GM12873 (cell line): ENCODE data around the gene ATP6V0A4.

Experiments
- TF ChIP-seq, protein P1 (sequence below): IDR thresholded peaks from 2 replicates; pipeline ENCODE4 v1.5.1; 2012; ENCODE audit warnings: low read depth, mild to moderate bottlenecking, moderate library complexity, low read length, control low read depth; ENCODE audit not compliant: insufficient read depth; ENCODE audit errors: missing control alignments

Gene ATP6V0A4

DNA sequence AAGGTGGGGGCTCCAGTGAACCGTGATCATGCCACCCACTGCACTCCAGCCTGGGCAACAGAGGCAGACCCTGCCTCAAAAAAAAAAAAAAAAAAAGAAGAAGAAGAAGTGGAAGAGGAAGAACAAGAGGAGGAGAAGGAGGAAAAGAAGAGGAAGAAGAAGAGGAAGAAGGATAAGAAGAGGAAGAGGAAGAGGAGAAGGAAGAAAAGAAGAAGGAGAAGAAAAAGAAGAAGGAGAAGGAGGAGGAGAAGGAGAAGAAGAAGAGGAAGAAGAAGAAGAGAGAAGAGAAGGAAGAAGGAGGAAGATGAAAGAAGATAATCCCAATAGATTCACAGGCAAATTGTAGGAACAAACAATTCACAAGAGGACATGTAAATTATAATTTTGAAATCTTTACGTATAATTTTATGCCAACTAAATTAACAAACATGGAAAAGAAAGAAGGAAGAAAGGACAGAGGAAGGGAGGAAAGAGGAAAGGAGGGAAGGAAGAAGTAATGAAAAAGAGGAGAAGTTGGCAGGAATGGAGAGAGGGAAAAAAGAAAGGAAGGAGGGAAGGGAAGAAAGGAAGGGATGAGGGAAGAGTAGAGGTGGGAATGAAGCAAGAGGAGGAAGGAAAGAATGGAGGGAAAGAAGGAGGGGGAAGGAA lies 100.3 kb downstream of the ATP6V0A4 start:
- TF ChIP-seq, protein P1, sequence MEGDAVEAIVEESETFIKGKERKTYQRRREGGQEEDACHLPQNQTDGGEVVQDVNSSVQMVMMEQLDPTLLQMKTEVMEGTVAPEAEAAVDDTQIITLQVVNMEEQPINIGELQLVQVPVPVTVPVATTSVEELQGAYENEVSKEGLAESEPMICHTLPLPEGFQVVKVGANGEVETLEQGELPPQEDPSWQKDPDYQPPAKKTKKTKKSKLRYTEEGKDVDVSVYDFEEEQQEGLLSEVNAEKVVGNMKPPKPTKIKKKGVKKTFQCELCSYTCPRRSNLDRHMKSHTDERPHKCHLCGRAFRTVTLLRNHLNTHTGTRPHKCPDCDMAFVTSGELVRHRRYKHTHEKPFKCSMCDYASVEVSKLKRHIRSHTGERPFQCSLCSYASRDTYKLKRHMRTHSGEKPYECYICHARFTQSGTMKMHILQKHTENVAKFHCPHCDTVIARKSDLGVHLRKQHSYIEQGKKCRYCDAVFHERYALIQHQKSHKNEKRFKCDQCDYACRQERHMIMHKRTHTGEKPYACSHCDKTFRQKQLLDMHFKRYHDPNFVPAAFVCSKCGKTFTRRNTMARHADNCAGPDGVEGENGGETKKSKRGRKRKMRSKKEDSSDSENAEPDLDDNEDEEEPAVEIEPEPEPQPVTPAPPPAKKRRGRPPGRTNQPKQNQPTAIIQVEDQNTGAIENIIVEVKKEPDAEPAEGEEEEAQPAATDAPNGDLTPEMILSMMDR = no peak

DNA sequence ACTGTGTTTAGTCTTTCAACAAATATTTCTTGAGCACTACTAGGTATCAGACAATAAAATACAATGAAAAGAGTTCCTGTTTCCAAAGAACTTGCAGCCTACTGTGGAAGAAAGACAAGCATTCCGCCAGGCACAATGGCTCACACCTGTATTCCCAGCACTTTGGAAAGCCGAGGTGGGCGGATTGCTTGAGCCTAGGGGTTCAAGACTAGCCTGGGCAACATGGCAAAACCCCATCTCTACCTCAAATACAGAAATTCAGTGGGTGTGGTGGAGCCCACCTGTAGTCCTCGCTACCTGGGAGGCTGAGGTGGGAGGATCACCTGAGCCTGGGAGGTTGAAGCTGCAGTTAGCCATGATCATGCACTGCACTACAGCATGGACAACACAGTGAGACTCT lies 102.9 kb downstream of the ATP6V0A4 start:
- TF ChIP-seq, protein P1 = no peak

DNA sequence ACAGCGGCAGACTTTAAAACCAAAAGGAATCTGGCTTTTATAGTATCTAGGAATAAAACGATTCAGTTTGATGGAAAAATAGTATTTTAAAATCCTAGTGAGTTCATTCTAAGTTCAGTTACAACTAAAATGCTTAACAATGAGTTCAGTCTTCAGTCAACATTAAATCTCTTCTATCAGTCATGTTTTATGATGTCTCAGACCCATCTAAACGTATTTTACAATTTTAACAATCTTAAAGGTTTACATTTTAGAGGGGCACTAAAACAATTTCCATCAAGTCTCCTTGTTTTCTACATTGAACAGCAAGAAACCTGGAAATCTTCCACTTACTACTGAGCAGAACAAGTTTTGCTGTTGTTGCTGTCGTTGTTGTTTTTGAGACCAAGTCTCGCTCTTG lies 106.8 kb downstream of the ATP6V0A4 start:
- TF ChIP-seq, protein P1 = no peak

DNA sequence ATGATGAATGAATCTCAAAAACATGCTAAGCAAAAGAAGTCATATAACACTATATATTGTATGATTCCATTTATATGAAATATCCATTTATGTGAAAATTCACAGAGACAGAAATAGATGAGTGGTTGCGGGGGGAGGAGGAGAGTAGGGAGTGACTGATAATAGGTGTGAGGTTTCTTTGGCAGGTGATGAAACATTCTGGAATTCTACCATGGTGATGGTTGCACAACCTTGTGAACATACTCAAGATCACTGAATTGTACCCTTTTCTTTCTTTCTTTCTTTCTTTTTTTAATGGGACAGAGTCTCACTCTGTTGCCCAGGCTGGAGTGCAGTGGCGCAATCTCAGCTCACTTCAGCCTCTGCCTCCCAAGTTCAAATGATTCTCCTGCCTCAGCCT lies 107.5 kb downstream of the ATP6V0A4 start:
- TF ChIP-seq, protein P1 = no peak

DNA sequence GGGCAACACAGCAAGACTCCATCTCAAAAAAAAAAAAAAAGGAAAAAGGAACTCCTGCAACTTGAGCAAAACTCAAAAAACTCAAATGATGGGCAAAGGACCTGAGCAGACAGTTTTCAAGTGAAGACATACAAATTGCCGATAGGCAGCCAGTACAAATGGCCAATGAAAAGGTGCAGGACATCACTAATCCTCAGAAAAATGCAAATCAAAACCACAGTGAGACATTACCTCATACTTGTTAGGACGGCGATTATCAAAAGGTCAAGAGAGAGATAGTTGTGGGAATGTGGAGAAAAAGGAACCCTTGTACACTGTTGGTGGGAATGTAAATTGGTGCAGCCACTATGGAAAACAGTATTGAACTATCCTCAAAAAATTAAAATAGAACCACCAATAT lies 113.7 kb downstream of the ATP6V0A4 start:
- TF ChIP-seq, protein P1 = no peak

DNA sequence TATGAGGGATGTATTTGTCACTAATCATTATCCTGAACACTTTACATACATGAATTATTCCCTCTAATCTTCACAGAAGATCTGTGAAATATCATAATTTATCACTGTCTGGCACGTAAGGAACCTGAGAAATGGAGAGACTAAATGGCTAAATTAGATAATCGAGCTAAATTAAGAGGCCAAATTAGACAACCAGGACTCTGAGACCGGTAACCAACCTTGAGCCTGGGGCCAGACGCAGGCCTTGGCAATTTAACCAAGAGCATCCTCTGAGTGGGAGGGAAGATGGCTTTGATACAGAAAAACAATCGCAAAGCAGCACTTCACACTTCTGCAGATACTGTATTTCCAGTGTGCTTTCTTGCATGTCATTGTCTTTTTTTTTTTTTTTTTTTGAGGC lies 118.2 kb downstream of the ATP6V0A4 start:
- TF ChIP-seq, protein P1 = no peak

DNA sequence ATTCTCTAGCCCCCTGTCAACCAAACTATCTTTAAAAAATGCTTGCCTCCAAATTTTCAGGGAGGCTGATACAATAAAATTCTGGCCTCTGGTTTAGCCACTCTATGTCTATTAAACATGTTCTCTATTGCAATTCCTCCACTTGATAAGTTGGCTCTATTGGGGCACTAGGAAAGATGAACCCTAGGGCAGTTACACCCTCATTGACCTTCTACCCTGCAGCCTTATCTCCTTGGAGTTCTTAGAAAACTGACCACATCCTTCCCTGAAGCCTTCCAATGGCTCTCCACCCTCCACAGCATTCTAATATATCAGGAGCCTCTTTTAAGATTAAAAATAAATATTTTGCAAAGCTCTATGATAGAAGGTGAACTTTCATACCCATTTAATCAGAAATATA lies 127.4 kb downstream of the ATP6V0A4 start:
- TF ChIP-seq, protein P1 = no peak
